ENCODE results near the gene GNAI3. TPM values are rescaled to one million over a fixed set of nuclear protein-coding genes. Genes with fewer than 3 reads are reported as not detected.

GNAI3 gene
- total and polyA plus RNA-seq, 2 of the 13 experiments (the other 11 are each of a cell fraction or from before 2014, with no cell fraction given), result 4.3 to 9.0 TPM

- TF ChIP-seq JARID2 (CRISPR knock-in tag; IDR thresholded peaks at IDR 0.05; ENCODE audit: insufficient replicate concordance), result no peak
- TF ChIP-seq ZNF781 (CRISPR knock-in tag; IDR thresholded peaks at IDR 0.05; ENCODE audit: borderline replicate concordance, not compliant biosample characterization), result no peak
- TF ChIP-seq NR2F1 (CRISPR knock-in tag; IDR thresholded peaks at IDR 0.05), result peak in 1 of 2 experiments; percentile 29; a peak in 1 of 4 replicates
- no peak for TF ChIP-seq SMARCE1 (IDR thresholded peaks at IDR 0.05; ENCODE audit: borderline replicate concordance)
- no peak for TF ChIP-seq TRIM24 (CRISPR knock-in tag; IDR thresholded peaks at IDR 0.05)
- no peak for TF ChIP-seq POLR2AphosphoS5 (IDR thresholded peaks at IDR 0.05; ENCODE audit: low read depth, low read length)
- no peak for TF ChIP-seq ARHGAP35 (CRISPR knock-in tag; IDR thresholded peaks at IDR 0.05; ENCODE audit: borderline replicate concordance)
- TF ChIP-seq JUND (CRISPR knock-in tag; IDR thresholded peaks at IDR 0.05), result peak; percentile 88
- peak; percentile 79; the same call in 1 of the 2 replicates for TF ChIP-seq NFE2 (CRISPR knock-in tag; IDR thresholded peaks at IDR 0.05)
- no peak for TF ChIP-seq HDAC1 (CRISPR knock-in tag; IDR thresholded peaks at IDR 0.05)
- no peak for TF ChIP-seq GTF2F1 (IDR thresholded peaks at IDR 0.05; ENCODE audit: low read length)
- no peak for TF ChIP-seq ZNF891 (CRISPR knock-in tag; IDR thresholded peaks at IDR 0.05)
- no peak for TF ChIP-seq FOXA1 (IDR thresholded peaks at IDR 0.05)
- TF ChIP-seq FOXA1 (CRISPR knock-in tag; IDR thresholded peaks at IDR 0.05), result no peak
- no peak for TF ChIP-seq PRDM10 (CRISPR knock-in tag; IDR thresholded peaks at IDR 0.05; ENCODE audit: low read depth)
- no peak for TF ChIP-seq MTF1 (CRISPR knock-in tag; IDR thresholded peaks at IDR 0.05)
- TF ChIP-seq PAX8 (CRISPR knock-in tag; IDR thresholded peaks at IDR 0.05; ENCODE audit: borderline replicate concordance), result no peak
- no peak for TF ChIP-seq ZNF879 (CRISPR knock-in tag; IDR thresholded peaks at IDR 0.05)
- no peak for TF ChIP-seq FOXO1 (CRISPR knock-in tag; IDR thresholded peaks at IDR 0.05)
- TF ChIP-seq ZNF768 (CRISPR knock-in tag; IDR thresholded peaks at IDR 0.05), result no peak
- TF ChIP-seq ZFP41 (CRISPR knock-in tag; IDR thresholded peaks at IDR 0.05; ENCODE audit: borderline replicate concordance), result no peak
- TF ChIP-seq REL (CRISPR knock-in tag; conservative IDR thresholded peaks at IDR 0.05), result no peak
- TF ChIP-seq, protein P1, sequence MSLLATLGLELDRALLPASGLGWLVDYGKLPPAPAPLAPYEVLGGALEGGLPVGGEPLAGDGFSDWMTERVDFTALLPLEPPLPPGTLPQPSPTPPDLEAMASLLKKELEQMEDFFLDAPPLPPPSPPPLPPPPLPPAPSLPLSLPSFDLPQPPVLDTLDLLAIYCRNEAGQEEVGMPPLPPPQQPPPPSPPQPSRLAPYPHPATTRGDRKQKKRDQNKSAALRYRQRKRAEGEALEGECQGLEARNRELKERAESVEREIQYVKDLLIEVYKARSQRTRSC (CRISPR knock-in tag; IDR thresholded peaks at IDR 0.05; ENCODE audit: low read depth), result no peak
- TF ChIP-seq TEAD3 (CRISPR knock-in tag; optimal IDR thresholded peaks at IDR 0.05; ENCODE audit: borderline replicate concordance), result no peak
- TF ChIP-seq REPIN1 (CRISPR knock-in tag; IDR thresholded peaks at IDR 0.05; ENCODE audit: borderline replicate concordance, low read depth), result no peak
- TF ChIP-seq ERF (CRISPR knock-in tag; IDR thresholded peaks at IDR 0.05), result no peak
- TF ChIP-seq ZFP62 (CRISPR knock-in tag; IDR thresholded peaks at IDR 0.05), result no peak
- no peak for TF ChIP-seq ZNF460 (CRISPR knock-in tag; IDR thresholded peaks at IDR 0.05; ENCODE audit: borderline replicate concordance)
- TF ChIP-seq ZNF44 (CRISPR knock-in tag; IDR thresholded peaks at IDR 0.05), result no peak
- no peak for TF ChIP-seq WIZ (CRISPR knock-in tag; IDR thresholded peaks at IDR 0.05)
These were observed 88.0 kb downstream of the GNAI3 start (continued) for GRCh38 chr1:109636201-109636952.
